Mammary epithelial cell (primary cell): ENCODE measurements around the gene STAC2.

ENCODE experiments used
- EZH2 ChIP-seq: IDR thresholded peaks from 2 replicates; pipeline ENCODE4 v1.6.1; 2012; ENCODE audit warnings: low read length, inconsistent platforms, borderline replicate concordance
- TF ChIP-seq, protein P1 (sequence below), 2 donors: IDR thresholded peaks in 1 of 2; conservative IDR thresholded peaks in 1 of 2; 2 replicates each; pipeline ENCODE4 v1.5.1; 2011 to 2012; ENCODE audit warnings: inconsistent platforms in 2 of 2, low read length in 2 of 2, mild to moderate bottlenecking in 2 of 2, control low read depth in 1 of 2, low read depth in 1 of 2; ENCODE audit not compliant: insufficient read depth in 1 of 2; ENCODE audit errors: extremely low read depth in 1 of 2

GRCh38 chr17:39205112-39205526, 20.6 kb downstream of the STAC2 start:
- TF ChIP-seq, protein P1, sequence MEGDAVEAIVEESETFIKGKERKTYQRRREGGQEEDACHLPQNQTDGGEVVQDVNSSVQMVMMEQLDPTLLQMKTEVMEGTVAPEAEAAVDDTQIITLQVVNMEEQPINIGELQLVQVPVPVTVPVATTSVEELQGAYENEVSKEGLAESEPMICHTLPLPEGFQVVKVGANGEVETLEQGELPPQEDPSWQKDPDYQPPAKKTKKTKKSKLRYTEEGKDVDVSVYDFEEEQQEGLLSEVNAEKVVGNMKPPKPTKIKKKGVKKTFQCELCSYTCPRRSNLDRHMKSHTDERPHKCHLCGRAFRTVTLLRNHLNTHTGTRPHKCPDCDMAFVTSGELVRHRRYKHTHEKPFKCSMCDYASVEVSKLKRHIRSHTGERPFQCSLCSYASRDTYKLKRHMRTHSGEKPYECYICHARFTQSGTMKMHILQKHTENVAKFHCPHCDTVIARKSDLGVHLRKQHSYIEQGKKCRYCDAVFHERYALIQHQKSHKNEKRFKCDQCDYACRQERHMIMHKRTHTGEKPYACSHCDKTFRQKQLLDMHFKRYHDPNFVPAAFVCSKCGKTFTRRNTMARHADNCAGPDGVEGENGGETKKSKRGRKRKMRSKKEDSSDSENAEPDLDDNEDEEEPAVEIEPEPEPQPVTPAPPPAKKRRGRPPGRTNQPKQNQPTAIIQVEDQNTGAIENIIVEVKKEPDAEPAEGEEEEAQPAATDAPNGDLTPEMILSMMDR (conservative IDR thresholded peaks at IDR 0.05 in 1 of 2, IDR thresholded peaks at IDR 0.05 in 1 of 2; ENCODE audit: extremely low read depth in 1 of 2, insufficient read depth in 1 of 2, low read depth in 1 of 2, low read length in 2 of 2) = no peak
- TF ChIP-seq EZH2 = no peak
